ENCODE measurements around the gene ABLIM1. TPM values are rescaled to one million over a fixed set of nuclear protein-coding genes. Genes with fewer than 3 reads are reported as not detected.

Gene ABLIM1
- total RNA-seq, 6 experiments from 2014 or later = 38.8 to 76.5 (median 50.6) TPM

- Histone ChIP-seq H3K27ac (no peak overlapping the region), H3K4me3 (no peak overlapping the region), H3K4me1 (no peaks in the 10 kb centered on the region), H3K36me3 (no peaks in the 10 kb centered on the region), H3K27me3 (no peaks in the 10 kb centered on the region), H3K9me3 (no peaks in the 10 kb centered on the region)
- DNase-seq = no peak
- TF ChIP-seq POLR2A (IDR thresholded peaks at IDR 0.05) = no peak
- ATAC-seq = no peak
- 82% methylated on average over 1 of the region's 5 CpGs for WGBS (ENCODE audit: insufficient coverage, low coverage, low lambda C conversion rate, missing lambda C conversion rate)
- intact Hi-C loops (cut with DNase I) = no loop called here
These were observed 273.5 kb downstream of the ABLIM1 start for GRCh38 chr10:114384601-114385000.

- WGBS (ENCODE audit: insufficient coverage, low coverage, low lambda C conversion rate, missing lambda C conversion rate) = 60% methylated on average over 8 of the region's 9 CpGs
- TF ChIP-seq POLR2A (IDR thresholded peaks at IDR 0.05) = no peak
- TF ChIP-seq CTCF (IDR thresholded peaks at IDR 0.05) = no peak
- intact Hi-C loops (cut with DNase I) = no loop called here
- no peaks in the 10 kb centered on the region for H3K4me1 ChIP-seq
- no peak overlapping the region for H3K27ac ChIP-seq
- no peak for DNase-seq
- no peaks in the 10 kb centered on the region for H3K36me3 ChIP-seq
- H3K4me3 ChIP-seq = no peak overlapping the region
- ATAC-seq = no peak
- no peaks in the 10 kb centered on the region for H3K9me3 ChIP-seq
- no peaks in the 10 kb centered on the region for H3K27me3 ChIP-seq
These were observed 273.9 kb downstream of the ABLIM1 start for GRCh38 chr10:114384181-114384580.

Small RNAs within 50 kb of the gene (small RNA-seq; reads per million reads assigned to genes)
- 0 reads per million in 2 experiments for gene RN7SL384P

Other genes with a start within 250 kb of the ABLIM1 start
- 10 to 100 TPM; 17.4 to 22.8 (median 21.7) TPM for gene FHIP2A, start 163.5 kb upstream of the ABLIM1 start, total RNA-seq